ENCODE measurements around the gene NAV2. TPM values are rescaled to one million over a fixed set of nuclear protein-coding genes. Genes with fewer than 3 reads are reported as not detected.

Gene NAV2
- total and polyA plus RNA-seq, 2 donors (not counting 1 experiment from before 2014, with no cell fraction given) = 8.1 to 14.0 TPM

- TF ChIP-seq EZH2 (IDR thresholded peaks at IDR 0.05; ENCODE audit: low read length, missing control alignments) = no peak
- TF ChIP-seq, protein P1, sequence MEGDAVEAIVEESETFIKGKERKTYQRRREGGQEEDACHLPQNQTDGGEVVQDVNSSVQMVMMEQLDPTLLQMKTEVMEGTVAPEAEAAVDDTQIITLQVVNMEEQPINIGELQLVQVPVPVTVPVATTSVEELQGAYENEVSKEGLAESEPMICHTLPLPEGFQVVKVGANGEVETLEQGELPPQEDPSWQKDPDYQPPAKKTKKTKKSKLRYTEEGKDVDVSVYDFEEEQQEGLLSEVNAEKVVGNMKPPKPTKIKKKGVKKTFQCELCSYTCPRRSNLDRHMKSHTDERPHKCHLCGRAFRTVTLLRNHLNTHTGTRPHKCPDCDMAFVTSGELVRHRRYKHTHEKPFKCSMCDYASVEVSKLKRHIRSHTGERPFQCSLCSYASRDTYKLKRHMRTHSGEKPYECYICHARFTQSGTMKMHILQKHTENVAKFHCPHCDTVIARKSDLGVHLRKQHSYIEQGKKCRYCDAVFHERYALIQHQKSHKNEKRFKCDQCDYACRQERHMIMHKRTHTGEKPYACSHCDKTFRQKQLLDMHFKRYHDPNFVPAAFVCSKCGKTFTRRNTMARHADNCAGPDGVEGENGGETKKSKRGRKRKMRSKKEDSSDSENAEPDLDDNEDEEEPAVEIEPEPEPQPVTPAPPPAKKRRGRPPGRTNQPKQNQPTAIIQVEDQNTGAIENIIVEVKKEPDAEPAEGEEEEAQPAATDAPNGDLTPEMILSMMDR (conservative IDR thresholded peaks at IDR 0.05 in 1 of 2, IDR thresholded peaks at IDR 0.05 in 1 of 2; ENCODE audit: low read depth in 1 of 2, low read length in 2 of 2) = no peak
- Histone ChIP-seq H4K20me1 (ENCODE audit: control insufficient read depth, extremely low read depth, insufficient read depth, low read length) (no peaks in the 10 kb centered on the region), H3K79me2 (ENCODE audit: control insufficient read depth, insufficient read depth, low read length) (no peaks in the 10 kb centered on the region), H3K27me3 (ENCODE audit: control insufficient read depth, insufficient read depth, low read length) (no peaks in the 10 kb centered on the region), H3K4me3 (replicated peaks in 1 of 4; ENCODE audit: control extremely low read depth in 1 of 4, insufficient read depth in 1 of 4, low read depth in 3 of 4, low read length in 4 of 4) (no peak overlapping the region), H3K36me3 (ENCODE audit: control insufficient read depth, insufficient read depth, low read length) (no peaks in the 10 kb centered on the region), H3K27ac (ENCODE audit: insufficient read depth, low read length) (no peak overlapping the region), H3K4me1 (ENCODE audit: control insufficient read depth, extremely low read depth, insufficient read depth, low read length) (no peaks in the 10 kb centered on the region), H3K4me2 (ENCODE audit: extremely low read depth, insufficient read depth, low read length) (no peak overlapping the region), H2AFZ (ENCODE audit: low read length) (no peak overlapping the region), H3K9ac (ENCODE audit: insufficient read depth, low read length) (no peak overlapping the region), H3K9me3 (ENCODE audit: control insufficient read depth, insufficient read depth, low read depth, low read length) (no peaks in the 10 kb centered on the region)
- no peak for DNase-seq (ENCODE audit: low read depth in 2 of 2)
Measured at GRCh38 chr11:19693146-19693545, 19.5 kb upstream of the NAV2 start.

DNA sequence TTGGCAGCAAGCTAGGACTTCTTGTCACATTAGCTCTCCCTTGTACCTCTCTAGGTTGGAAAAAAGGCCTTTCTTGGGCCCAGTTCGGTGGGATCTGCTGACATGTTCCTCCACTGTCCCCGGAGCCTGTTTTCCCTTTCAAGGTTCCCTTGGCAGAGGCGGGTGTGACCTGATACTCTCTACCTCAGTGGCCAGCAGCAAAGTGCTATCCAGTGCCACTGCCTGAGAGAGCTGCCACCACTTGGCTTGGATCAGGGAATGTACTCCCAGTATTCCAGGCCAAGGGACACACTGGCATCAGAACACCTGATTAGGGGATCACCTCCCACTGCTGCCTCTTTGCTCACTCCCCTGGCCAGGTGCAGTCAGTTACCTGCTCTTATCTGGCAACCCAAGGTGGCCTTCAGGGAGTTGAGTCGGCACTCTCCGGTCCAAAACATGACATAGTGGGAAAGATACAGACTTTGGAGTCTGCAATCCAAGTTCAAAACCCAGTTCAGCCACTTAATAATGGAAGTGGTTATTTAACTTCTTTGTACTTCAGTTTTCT is 17.8 kb upstream of the NAV2 start:
- H3K4me3 ChIP-seq (replicated peaks in 1 of 4; ENCODE audit: control extremely low read depth in 1 of 4, insufficient read depth in 1 of 4, low read depth in 3 of 4, low read length in 4 of 4) = no peak overlapping the region
- no peaks in the 10 kb centered on the region for H3K9me3 ChIP-seq (ENCODE audit: control insufficient read depth, insufficient read depth, low read depth, low read length)
- no peak for DNase-seq (ENCODE audit: low read depth in 2 of 2)
- no peaks in the 10 kb centered on the region for H3K27me3 ChIP-seq (ENCODE audit: control insufficient read depth, insufficient read depth, low read length)
- H3K36me3 ChIP-seq (ENCODE audit: control insufficient read depth, insufficient read depth, low read length) = no peaks in the 10 kb centered on the region
- no peak overlapping the region for H3K9ac ChIP-seq (ENCODE audit: insufficient read depth, low read length)
- no peaks in the 10 kb centered on the region for H3K4me1 ChIP-seq (ENCODE audit: control insufficient read depth, extremely low read depth, insufficient read depth, low read length)
- no peak overlapping the region for H3K4me2 ChIP-seq (ENCODE audit: extremely low read depth, insufficient read depth, low read length)
- H4K20me1 ChIP-seq (ENCODE audit: control insufficient read depth, extremely low read depth, insufficient read depth, low read length) = no peaks in the 10 kb centered on the region
- no peaks in the 10 kb centered on the region for H3K79me2 ChIP-seq (ENCODE audit: control insufficient read depth, insufficient read depth, low read length)
- TF ChIP-seq, protein P1 (conservative IDR thresholded peaks at IDR 0.05 in 1 of 2, IDR thresholded peaks at IDR 0.05 in 1 of 2; ENCODE audit: low read depth in 1 of 2, low read length in 2 of 2) = no peak
- no peak for TF ChIP-seq EZH2 (IDR thresholded peaks at IDR 0.05; ENCODE audit: low read length, missing control alignments)
- H3K27ac ChIP-seq (ENCODE audit: insufficient read depth, low read length) = no peak overlapping the region
- H2AFZ ChIP-seq (ENCODE audit: low read length) = no peak overlapping the region

DNA sequence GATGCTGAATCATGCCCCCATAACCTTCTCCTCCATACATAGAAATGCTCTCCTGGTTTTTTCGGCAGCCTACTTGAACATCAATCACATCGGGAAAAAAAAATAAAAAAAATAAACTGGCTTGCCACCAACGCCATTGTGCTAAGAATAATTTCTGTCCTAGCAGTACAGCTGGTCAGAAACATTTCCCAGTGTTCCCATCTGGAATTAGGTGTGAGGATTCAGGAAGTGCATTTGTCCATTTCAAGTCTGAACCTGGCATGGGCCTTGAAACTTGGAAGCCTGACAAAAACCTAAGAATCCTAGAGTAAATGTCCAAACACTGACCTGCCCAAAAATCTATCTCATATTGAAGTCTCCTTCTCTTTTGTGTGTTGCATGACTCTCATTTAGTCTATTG is 16.6 kb upstream of the NAV2 start:
- DNase-seq (ENCODE audit: low read depth in 2 of 2) = no peak
- Histone ChIP-seq H3K9ac (ENCODE audit: insufficient read depth, low read length) (no peak overlapping the region), H3K79me2 (ENCODE audit: control insufficient read depth, insufficient read depth, low read length) (no peaks in the 10 kb centered on the region), H2AFZ (ENCODE audit: low read length) (no peak overlapping the region), H3K4me1 (ENCODE audit: control insufficient read depth, extremely low read depth, insufficient read depth, low read length) (no peaks in the 10 kb centered on the region), H3K27me3 (ENCODE audit: control insufficient read depth, insufficient read depth, low read length) (no peaks in the 10 kb centered on the region), H3K4me2 (ENCODE audit: extremely low read depth, insufficient read depth, low read length) (no peak overlapping the region), H3K27ac (ENCODE audit: insufficient read depth, low read length) (no peak overlapping the region), H4K20me1 (ENCODE audit: control insufficient read depth, extremely low read depth, insufficient read depth, low read length) (no peaks in the 10 kb centered on the region), H3K9me3 (ENCODE audit: control insufficient read depth, insufficient read depth, low read depth, low read length) (no peaks in the 10 kb centered on the region), H3K36me3 (ENCODE audit: control insufficient read depth, insufficient read depth, low read length) (no peaks in the 10 kb centered on the region), H3K4me3 (replicated peaks in 1 of 4; ENCODE audit: control extremely low read depth in 1 of 4, insufficient read depth in 1 of 4, low read depth in 3 of 4, low read length in 4 of 4) (no peak overlapping the region)
- TF ChIP-seq EZH2 (IDR thresholded peaks at IDR 0.05; ENCODE audit: low read length, missing control alignments) = no peak
- TF ChIP-seq, protein P1 (conservative IDR thresholded peaks at IDR 0.05 in 1 of 2, IDR thresholded peaks at IDR 0.05 in 1 of 2; ENCODE audit: low read depth in 1 of 2, low read length in 2 of 2) = no peak
